GM15510 (cell line): ENCODE results near the gene LILRB3.
"Not testable (repeated sequence)": the region's sequence is repeated elsewhere in the genome, so short reads cannot be mapped to it uniquely, and the experiment has no call there.

ENCODE experiments used
- POLR2A ChIP-seq: IDR thresholded peaks from 3 replicates; pipeline ENCODE4 v1.6.1; 2011; ENCODE audit warnings: borderline replicate concordance; ENCODE audit not compliant: insufficient read length; ENCODE audit errors: extremely low read depth

Gene LILRB3

GRCh38 chr19:54222474-54223276, at the start of gene LILRB3:
Gene LILRB3, minus strand, starts transcription at chr19:54223007. Its CDS starts 31 bp downstream, at chr19:54222976.
- TF ChIP-seq POLR2A: not testable (repeated sequence)

DNA sequence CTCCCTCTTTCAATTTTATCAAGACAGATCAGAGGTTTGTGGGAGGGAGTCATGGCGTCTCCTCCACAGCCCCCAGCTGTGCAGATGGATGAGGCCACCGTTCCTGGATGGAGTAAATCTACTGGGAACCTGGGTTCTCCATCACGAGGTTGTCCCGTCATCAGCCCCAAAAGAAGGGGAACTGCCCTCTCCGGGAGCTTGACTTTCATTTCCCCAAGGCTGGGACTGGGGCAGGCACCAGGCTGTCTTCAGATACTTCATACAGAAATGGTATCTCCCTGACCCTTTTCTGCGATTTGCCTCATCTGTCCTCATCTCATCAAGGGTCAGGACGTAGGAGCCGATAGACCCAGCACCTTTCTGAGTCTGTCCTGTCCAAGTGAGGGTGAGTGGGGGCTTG, 48.3 kb upstream of the LILRB3 start:
- TF ChIP-seq POLR2A: no peak

- TF ChIP-seq POLR2A: no peak
Measured at GRCh38 chr19:54268936-54269335, 46.1 kb upstream of the LILRB3 start.

- TF ChIP-seq POLR2A: no peak
Measured at GRCh38 chr19:54266133-54266532, 43.3 kb upstream of the LILRB3 start.

DNA sequence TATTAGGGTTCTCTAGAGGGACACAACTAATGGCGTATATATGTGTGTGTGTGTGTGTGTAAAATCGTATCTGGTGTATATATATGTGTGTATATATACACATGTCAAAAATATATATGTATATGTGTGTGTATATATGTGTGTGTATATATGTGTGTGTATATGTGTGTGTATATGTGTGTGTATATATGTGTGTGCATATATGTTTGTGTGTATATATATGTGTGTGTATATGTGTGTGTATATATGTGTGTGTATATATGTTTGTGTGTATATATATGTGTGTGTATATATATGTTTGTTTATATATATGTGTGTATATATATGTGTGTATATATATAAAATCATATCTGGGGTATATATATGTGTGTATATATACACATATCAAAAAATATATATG, 39.7 kb upstream of the LILRB3 start:
- no peak for TF ChIP-seq POLR2A

DNA sequence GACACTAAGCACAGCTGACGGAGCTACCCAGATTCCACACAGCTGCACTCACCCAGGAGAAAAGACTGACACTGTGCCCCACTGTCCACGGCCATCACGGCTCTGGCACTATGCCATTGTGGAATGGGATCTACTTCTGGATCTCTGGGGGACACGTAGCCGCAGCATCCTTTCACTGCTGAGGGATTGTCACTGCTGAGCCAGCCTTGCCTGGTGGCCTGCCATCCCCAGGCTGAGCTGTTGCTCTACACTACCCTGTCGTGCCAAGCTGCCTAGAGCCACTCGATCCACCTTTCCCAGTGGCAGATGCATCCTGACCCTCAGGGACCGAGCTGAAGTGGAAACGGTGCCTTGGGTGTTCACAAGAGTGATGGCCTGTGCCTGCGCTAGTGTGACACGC, 39.3 kb upstream of the LILRB3 start:
- no peak for TF ChIP-seq POLR2A

- no peak for TF ChIP-seq POLR2A
Measured at GRCh38 chr19:54257116-54257480, 34.3 kb upstream of the LILRB3 start, which contains the start of gene LILRB5. Gene LILRB5, minus strand, starts transcription at chr19:54257273. Its CDS starts 80 bp downstream, at chr19:54257193.

DNA sequence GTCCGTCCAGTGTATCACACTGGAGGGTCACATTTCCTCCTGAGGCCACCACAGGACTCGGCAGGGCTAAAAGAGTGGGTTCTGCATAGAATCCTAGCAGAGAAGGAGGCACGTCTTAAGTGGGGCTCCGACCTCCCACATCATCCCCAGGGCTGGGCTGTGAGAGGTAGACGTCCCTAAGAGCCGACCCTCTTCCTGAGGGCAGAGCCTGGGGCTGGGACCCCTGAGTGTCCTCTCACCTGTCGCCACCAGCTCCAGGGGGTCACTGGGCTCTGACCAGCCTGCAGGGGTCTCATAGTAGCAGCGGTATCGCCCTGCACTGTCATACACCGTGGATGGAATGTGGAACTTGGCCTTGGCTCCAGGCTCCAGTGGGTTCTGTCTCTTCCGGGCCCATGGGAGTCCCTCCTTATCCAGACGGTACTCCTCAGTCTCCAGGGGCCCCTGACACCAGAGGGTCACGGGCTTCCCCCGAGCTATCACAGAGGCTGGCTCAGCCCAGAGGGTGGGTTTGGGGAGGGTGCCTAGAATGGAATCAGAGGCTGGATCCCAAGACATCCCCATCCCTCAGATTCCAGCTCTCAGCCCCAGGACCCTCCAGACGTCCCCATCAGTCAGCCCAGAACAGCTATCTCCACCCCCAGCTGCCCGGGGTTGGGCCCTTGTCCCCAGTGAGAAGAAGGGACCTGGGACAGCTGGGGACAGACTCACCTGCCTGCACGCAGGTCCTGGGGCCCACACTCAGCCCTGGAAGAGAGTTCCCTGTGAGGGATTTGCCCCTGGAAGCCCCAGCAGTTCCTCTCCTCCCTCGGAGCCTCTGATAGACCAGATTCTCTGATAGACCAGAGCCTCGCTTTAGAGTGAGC, 33.7 kb upstream of the LILRB3 start:
- TF ChIP-seq POLR2A: no peak

GRCh38 chr19:54255105-54255775, 32.4 kb upstream of the LILRB3 start:
- TF ChIP-seq POLR2A: no peak

- TF ChIP-seq POLR2A: no peak
Measured at GRCh38 chr19:54254195-54254906, 31.5 kb upstream of the LILRB3 start.

DNA sequence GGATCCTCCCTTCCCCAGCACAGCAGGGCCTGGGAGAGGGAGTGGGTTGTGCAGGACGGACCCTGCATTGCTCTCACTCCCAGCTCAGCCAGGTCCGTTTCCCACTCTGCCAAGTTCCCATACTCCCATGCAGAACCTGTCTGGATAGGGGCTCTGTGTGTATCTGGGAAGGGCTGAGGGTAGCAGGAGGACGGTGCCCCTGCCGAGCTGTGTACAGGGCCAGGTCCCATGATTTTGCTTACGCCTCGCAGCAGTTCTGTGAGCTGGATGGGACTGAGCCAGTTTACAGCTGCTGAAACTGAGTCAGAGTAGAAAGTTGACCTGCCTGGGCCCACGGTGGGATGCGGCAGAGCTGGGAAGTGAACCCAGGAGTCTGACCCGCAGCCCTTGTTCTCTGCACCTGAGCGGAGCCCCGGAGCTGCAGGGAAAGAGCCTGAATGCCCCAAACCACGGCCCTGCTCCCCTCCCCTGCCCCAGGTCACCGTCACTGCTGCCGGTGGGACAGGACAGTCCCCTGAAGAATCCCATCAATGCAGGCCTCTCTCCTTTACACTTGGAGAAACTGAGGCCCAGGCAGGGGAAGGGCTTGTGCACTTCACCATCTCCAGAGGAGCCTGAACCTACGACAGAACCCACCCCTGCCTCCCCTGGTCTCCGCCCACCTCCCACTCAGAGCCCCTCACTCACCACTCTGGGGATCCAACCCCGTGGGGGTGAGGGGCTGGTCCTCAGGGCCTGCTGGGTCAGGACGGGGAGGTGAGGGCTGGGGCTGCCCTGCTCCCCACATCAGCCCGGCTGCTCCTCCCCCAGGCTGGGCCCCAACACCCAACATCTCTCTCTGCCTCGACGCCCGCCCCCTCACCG, 30.8 kb upstream of the LILRB3 start:
- TF ChIP-seq POLR2A: no peak

DNA sequence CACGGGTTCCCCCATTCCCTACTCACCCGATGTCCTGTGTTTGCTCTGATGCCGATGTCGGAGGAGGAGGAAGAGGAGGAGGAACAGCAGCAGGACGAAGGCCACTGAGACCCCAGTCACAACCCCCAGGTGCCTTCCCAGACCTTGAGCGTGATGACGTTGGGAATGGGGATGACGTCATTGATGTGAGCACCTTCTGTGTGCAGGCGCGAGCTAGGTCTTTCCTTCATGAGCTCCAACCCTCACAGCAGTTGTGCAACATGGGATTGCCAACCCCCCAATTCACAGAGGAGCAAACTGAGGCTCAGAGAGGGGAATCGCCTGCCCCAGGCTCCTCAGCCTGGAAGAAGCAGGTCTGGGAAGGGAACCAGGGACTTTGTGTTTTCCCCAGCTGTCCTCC, 30.0 kb upstream of the LILRB3 start:
- no peak for TF ChIP-seq POLR2A

GRCh38 chr19:54252243-54252642, 29.4 kb upstream of the LILRB3 start:
- TF ChIP-seq POLR2A: no peak
